ENCODE data around the gene HEXIM2.

The HEXIM2 gene

GRCh38 chr17:45128989-45129388 is 32.7 kb upstream of the HEXIM2 start:
- no peaks in the 10 kb centered on the region for H3K9me3 ChIP-seq
- peaks cover 7% of the 10 kb centered on the region for H3K27me3 ChIP-seq
- no peaks in the 10 kb centered on the region for H3K36me3 ChIP-seq
- H3K4me1 ChIP-seq (ENCODE audit: control insufficient read depth in 1 of 2, insufficient read depth in 1 of 2, low read depth in 1 of 2, low read length in 1 of 2): peaks cover 28 to 30% of the 10 kb centered on the region in 2 experiments
- TF ChIP-seq, protein P1, sequence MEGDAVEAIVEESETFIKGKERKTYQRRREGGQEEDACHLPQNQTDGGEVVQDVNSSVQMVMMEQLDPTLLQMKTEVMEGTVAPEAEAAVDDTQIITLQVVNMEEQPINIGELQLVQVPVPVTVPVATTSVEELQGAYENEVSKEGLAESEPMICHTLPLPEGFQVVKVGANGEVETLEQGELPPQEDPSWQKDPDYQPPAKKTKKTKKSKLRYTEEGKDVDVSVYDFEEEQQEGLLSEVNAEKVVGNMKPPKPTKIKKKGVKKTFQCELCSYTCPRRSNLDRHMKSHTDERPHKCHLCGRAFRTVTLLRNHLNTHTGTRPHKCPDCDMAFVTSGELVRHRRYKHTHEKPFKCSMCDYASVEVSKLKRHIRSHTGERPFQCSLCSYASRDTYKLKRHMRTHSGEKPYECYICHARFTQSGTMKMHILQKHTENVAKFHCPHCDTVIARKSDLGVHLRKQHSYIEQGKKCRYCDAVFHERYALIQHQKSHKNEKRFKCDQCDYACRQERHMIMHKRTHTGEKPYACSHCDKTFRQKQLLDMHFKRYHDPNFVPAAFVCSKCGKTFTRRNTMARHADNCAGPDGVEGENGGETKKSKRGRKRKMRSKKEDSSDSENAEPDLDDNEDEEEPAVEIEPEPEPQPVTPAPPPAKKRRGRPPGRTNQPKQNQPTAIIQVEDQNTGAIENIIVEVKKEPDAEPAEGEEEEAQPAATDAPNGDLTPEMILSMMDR (IDR thresholded peaks at IDR 0.05): no peak
- H3K27ac ChIP-seq: no peak overlapping the region
- no peak overlapping the region for H3K4me3 ChIP-seq (ENCODE audit: low read depth in 1 of 2, low read length in 1 of 2)

GRCh38 chr17:45129426-45129939 is 32.2 kb upstream of the HEXIM2 start:
- no peak overlapping the region for H3K4me3 ChIP-seq (ENCODE audit: low read depth in 1 of 2, low read length in 1 of 2)
- no peaks in the 10 kb centered on the region for H3K36me3 ChIP-seq
- TF ChIP-seq, protein P1 (IDR thresholded peaks at IDR 0.05): no peak
- H3K9me3 ChIP-seq: no peaks in the 10 kb centered on the region
- H3K27ac ChIP-seq: no peak overlapping the region
- peaks cover 28 to 30% of the 10 kb centered on the region in 2 experiments for H3K4me1 ChIP-seq (ENCODE audit: control insufficient read depth in 1 of 2, insufficient read depth in 1 of 2, low read depth in 1 of 2, low read length in 1 of 2)
- H3K27me3 ChIP-seq: peaks cover 7% of the 10 kb centered on the region

- Histone ChIP-seq H3K9me3 (no peaks in the 10 kb centered on the region), H3K4me3 (ENCODE audit: low read depth in 1 of 2, low read length in 1 of 2) (no peak overlapping the region), H3K27ac (no peak overlapping the region), H3K27me3 (peaks cover 7% of the 10 kb centered on the region), H3K4me1 (ENCODE audit: control insufficient read depth in 1 of 2, insufficient read depth in 1 of 2, low read depth in 1 of 2, low read length in 1 of 2) (peaks cover 28 to 34% of the 10 kb centered on the region in 2 experiments), H3K36me3 (no peaks in the 10 kb centered on the region)
- TF ChIP-seq, protein P1 (IDR thresholded peaks at IDR 0.05): no peak
Measured at GRCh38 chr17:45129940-45130680, 31.6 kb upstream of the HEXIM2 start.

DNA sequence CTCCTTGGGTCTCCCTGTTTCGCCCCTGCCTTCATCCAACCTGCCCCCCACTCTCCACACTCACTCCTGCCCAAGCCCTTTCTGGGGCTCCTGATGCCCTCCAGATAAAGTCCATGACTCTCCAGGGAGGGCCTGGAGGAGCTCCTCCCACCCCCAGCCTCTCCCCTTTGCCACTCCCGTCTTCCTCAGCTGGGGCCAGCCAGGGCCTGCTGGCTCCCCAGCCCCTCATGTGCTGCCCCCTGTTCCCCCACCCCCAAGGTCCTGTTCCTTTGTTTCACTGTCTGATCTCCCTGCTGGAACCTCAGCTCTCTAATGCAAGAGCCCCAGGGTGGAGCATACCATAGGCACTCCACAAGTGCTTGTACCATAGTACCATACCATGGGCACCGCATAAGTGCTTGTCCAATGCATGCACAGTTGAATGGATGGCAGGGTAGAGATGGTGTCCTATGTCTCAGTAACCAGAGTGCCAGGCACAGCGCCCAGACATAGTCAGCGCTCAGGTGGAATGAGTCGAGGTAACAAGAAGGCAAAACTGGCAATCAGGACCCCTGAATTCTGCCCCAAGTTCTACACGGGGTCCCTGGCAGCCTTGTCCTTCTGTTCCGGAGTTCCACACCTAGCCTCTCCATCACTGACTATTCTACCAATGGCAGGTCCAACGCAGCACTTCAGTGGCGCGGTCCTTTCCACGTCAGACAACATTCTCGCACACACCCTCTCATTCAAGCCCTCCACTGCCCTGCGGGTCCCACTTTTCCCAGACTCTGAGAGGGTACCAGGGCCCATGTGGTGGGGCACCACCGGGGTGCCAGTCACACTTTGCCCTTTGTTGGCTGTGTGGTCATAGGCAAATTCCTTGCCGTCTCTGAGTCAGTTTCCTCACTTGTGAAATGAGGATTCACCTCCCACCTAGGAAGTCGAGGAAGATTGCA is 30.7 kb upstream of the HEXIM2 start:
- Histone ChIP-seq H3K4me1 (ENCODE audit: control insufficient read depth in 1 of 2, insufficient read depth in 1 of 2, low read depth in 1 of 2, low read length in 1 of 2) (peaks cover 35 to 43% of the 10 kb centered on the region in 2 experiments), H3K27me3 (peaks cover 7% of the 10 kb centered on the region), H3K4me3 (ENCODE audit: low read depth in 1 of 2, low read length in 1 of 2) (no peak overlapping the region), H3K9me3 (no peaks in the 10 kb centered on the region), H3K27ac (no peak overlapping the region), H3K36me3 (no peaks in the 10 kb centered on the region)
- TF ChIP-seq, protein P1 (IDR thresholded peaks at IDR 0.05): no peak

- Histone ChIP-seq H3K27me3 (peaks cover 7% of the 10 kb centered on the region), H3K27ac (peak overlapping the region; percentile 72), H3K4me3 (ENCODE audit: low read depth in 1 of 2, low read length in 1 of 2) (peak overlapping the region; percentile 89 to 90), H3K4me1 (ENCODE audit: control insufficient read depth in 1 of 2, insufficient read depth in 1 of 2, low read depth in 1 of 2, low read length in 1 of 2) (peaks cover 37 to 46% of the 10 kb centered on the region in 2 experiments), H3K9me3 (no peaks in the 10 kb centered on the region), H3K36me3 (no peaks in the 10 kb centered on the region)
- TF ChIP-seq, protein P1 (IDR thresholded peaks at IDR 0.05): peak; percentile 67
Measured at GRCh38 chr17:45131616-45132319, 29.9 kb upstream of the HEXIM2 start.
